Measurements from ENCODE around the gene HCRT.

The HCRT gene

DNA sequence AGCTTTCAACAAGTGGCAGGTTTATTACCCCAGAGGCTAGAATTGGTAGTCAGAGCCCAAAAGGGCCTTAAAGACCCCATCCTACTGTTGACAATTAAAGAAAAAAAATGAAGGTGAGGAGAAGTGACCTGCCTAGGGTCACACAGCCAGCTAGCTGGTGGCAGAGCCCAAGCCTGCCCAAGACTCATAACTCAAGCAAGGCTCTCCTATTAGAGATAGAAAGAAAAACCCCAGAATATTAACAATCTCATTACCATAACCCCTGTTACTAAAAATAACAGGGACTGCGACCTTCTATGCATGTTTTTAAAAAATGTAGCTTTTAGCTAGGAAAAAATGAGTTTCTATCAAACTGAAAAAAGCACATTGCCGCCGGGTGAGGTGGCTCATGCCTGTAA lies 48.6 kb downstream of the HCRT start:
- DNase-seq = no peak

DNA sequence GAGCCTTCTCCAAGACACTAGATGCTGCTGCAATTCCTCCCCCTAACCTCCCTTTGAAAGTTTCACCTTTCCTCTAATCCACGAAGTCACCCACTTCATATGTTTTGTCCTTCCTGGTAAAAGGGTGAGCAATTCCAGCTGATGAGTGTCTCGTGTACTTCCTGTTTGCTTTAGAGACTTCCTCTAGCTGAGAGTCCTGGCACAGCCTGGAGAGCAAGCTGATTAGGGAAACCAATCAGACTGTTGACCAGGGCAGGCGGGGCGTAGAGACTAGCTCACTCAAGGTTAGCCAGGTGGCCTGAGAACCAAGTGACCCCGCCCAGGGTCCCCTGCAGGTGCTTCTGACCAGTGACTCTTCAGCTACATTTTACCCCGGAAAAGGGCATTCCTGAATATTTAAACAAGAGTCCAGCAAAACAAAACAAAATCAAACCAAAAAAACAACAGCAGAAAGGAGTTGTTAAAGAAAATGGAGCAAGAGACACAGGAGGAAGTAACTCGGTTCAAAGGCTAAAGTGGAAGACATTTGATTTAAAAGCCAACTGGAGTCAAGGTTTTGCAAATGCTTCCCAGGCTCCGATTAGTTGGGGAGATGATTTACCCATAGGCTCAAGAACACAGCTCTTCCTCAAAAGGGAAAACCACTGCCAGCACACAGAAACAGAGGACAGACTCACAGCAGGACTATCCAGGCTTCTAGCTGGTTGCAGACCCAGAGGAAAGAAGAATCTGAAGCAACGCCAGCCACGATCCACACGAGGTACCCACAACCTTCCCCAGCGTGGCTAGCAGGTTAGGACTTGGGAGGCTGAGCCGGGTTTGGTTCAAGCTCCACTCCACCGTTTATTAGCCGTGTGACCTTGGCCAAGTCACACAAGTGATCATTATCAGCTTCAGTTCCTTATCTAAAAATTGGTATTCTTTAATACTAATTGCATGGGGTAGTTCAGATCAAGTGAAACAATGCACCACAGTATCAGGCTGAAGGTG lies 49.3 kb downstream of the HCRT start:
- peak; percentile 45 for DNase-seq

DNA sequence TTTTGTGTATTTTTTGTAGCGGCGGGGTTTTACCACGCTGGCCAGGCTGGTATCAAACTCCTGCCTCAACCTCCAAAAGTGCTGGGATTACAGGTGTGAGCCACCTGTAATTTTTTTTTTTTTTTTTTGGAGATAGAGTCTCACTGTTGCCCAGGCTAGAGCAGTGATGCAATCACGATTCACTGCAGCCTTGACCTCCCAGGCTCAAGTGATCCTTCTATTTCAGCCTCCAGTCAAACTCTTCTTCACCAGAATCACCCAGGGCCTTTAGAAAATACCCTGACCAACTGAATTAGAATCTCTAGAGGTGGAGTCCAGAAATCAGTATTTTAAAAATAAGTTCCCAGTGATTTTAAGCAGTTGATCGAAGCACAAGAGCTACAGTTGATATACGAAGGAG lies 50.1 kb downstream of the HCRT start:
- no peak for DNase-seq

Measured in CD4-positive, alpha-beta T cell treated with Interleukin-6 for 4 hours (primary cell).